Stimulated activated effector memory CD8-positive, alpha-beta T cell treated with anti-CD3 and anti-CD28 coated beads, Interleukin-12 subunit alpha, Interleukin-12 subunit beta, amount 100 ng/mL, for 72 hours (primary cell): Measurements from ENCODE around the gene MDC1.
A peak's percentile ranks its signal among the peaks of the same experiment; 100 is the strongest.
"Not testable (repeated sequence)": the region's sequence is repeated elsewhere in the genome, so short reads cannot be mapped to it uniquely, and the experiment has no call there.

ENCODE experiments used
- ATAC-seq: fragments of 150-1000 bp; cut with Tn5 transposase; 2 replicates; pipeline ENCODE4 v1.10.0; 2021
- DNase-seq, 2 donors: peaks; one replicate each; pipeline ENCODE4 v3.0.0; 2021 to 2022; ENCODE audit warnings: low spot score in 2 of 2
- H3K27ac Mint-ChIP-seq: one replicate; pipeline ENCODE4 v1.8.0; 2022; ENCODE audit warnings: mild to moderate bottlenecking, mixed read lengths
- H3K36me3 Mint-ChIP-seq: one replicate; pipeline ENCODE4 v1.8.0; 2022; ENCODE audit warnings: mild to moderate bottlenecking, mixed read lengths
- H3K4me1 Mint-ChIP-seq: one replicate; pipeline ENCODE4 v1.8.0; 2022; ENCODE audit warnings: mixed read lengths
- H3K4me3 Mint-ChIP-seq: one replicate; pipeline ENCODE4 v1.8.0; 2022; ENCODE audit warnings: mild to moderate bottlenecking, mixed read lengths
- H3K9me3 Mint-ChIP-seq: one replicate; pipeline ENCODE4 v1.8.0; 2022; ENCODE audit warnings: mixed read lengths

MDC1 gene, protein sequence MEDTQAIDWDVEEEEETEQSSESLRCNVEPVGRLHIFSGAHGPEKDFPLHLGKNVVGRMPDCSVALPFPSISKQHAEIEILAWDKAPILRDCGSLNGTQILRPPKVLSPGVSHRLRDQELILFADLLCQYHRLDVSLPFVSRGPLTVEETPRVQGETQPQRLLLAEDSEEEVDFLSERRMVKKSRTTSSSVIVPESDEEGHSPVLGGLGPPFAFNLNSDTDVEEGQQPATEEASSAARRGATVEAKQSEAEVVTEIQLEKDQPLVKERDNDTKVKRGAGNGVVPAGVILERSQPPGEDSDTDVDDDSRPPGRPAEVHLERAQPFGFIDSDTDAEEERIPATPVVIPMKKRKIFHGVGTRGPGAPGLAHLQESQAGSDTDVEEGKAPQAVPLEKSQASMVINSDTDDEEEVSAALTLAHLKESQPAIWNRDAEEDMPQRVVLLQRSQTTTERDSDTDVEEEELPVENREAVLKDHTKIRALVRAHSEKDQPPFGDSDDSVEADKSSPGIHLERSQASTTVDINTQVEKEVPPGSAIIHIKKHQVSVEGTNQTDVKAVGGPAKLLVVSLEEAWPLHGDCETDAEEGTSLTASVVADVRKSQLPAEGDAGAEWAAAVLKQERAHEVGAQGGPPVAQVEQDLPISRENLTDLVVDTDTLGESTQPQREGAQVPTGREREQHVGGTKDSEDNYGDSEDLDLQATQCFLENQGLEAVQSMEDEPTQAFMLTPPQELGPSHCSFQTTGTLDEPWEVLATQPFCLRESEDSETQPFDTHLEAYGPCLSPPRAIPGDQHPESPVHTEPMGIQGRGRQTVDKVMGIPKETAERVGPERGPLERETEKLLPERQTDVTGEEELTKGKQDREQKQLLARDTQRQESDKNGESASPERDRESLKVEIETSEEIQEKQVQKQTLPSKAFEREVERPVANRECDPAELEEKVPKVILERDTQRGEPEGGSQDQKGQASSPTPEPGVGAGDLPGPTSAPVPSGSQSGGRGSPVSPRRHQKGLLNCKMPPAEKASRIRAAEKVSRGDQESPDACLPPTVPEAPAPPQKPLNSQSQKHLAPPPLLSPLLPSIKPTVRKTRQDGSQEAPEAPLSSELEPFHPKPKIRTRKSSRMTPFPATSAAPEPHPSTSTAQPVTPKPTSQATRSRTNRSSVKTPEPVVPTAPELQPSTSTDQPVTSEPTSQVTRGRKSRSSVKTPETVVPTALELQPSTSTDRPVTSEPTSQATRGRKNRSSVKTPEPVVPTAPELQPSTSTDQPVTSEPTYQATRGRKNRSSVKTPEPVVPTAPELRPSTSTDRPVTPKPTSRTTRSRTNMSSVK (N-terminal part only)

GRCh38 chr6:30717129-30717844, at the start of gene MDC1:
TSS of gene MDC1 (minus strand) at chr6:30717281. CDS start at chr6:30715175, 2,106 bp downstream.
- peaks cover 77% of the 10 kb centered on the region for H3K36me3 Mint-ChIP-seq
- ATAC-seq, result peak; percentile 86

DNA sequence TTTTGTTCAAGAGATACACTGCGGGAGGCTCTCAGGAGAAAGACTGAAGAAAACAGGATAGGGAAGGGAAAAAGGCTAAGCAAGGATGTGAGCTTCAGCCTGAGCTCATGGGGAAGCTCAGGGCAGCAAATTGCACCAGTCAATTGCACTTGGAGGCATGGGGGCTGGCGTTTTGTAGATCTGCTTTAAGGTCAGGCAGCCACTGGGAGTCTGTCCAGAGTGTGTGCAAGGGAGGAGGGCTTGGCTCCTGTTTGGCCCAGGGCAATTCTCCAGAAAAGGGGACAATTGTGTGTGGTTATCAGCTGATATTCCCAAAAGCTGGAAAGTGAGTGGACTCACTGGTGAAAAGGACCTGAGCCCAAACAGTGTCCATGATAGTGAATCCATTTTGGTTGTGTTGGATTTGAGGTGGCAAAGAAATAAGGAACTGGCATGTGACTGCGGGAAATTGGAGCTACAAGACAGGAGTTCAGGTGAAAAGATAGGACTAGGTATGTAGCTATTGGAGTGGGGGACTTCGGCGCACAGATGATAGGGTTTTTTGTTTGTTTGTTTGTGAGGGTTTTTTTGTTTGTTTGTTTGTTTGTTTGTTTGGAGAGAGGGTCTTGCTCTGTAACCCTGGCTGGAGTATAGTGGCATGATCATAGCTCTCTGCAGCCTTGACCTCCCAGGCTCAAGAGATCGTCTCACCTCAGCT, 49.5 kb upstream of the MDC1 start:
- no peaks in the 10 kb centered on the region for H3K9me3 Mint-ChIP-seq
- ATAC-seq (no peak), DNase-seq (no peak)
- peaks cover 27% of the 10 kb centered on the region for H3K36me3 Mint-ChIP-seq
- peak overlapping the region; percentile 66 for H3K4me3 Mint-ChIP-seq
- H3K4me1 Mint-ChIP-seq, result peaks cover 70% of the 10 kb centered on the region
- peak overlapping the region; percentile 95 for H3K27ac Mint-ChIP-seq

More at GRCh38 chr6:30717129-30717844, at the start of gene MDC1:
- H3K4me1 Mint-ChIP-seq, result peaks cover 63% of the 10 kb centered on the region
- H3K27ac Mint-ChIP-seq, result peak within 1 kb of the TSS; percentile 99
- no peaks in the 10 kb centered on the region for H3K9me3 Mint-ChIP-seq
- peak; percentile 89 to 99 for DNase-seq
- peak within 1 kb of the TSS; percentile 94 for H3K4me3 Mint-ChIP-seq

DNA sequence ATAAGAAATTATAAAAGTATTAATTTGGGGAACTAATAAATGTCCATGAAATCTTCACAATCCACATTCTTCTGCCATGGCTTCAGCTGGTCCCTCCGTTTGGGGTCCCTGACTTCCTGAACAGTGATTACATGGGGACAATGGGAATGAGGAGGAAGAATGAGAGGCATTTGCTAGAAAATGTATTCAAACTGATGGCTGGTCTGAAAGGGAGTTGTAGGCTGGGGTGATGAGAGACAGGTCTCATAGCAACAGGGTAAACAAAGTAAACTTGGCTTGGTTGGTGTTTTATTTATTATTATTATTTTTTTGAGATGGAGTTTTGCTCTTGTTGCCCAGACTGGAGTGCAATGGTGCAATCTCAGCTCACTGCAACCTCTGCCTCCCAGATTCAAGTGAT, 48.4 kb upstream of the MDC1 start:
- not testable (repeated sequence) for H3K4me3 Mint-ChIP-seq, H3K27ac Mint-ChIP-seq, DNase-seq, H3K9me3 Mint-ChIP-seq, ATAC-seq
- Mint-ChIP-seq H3K4me1 (peaks cover 69% of the 10 kb centered on the region), H3K36me3 (peaks cover 27% of the 10 kb centered on the region)

DNA sequence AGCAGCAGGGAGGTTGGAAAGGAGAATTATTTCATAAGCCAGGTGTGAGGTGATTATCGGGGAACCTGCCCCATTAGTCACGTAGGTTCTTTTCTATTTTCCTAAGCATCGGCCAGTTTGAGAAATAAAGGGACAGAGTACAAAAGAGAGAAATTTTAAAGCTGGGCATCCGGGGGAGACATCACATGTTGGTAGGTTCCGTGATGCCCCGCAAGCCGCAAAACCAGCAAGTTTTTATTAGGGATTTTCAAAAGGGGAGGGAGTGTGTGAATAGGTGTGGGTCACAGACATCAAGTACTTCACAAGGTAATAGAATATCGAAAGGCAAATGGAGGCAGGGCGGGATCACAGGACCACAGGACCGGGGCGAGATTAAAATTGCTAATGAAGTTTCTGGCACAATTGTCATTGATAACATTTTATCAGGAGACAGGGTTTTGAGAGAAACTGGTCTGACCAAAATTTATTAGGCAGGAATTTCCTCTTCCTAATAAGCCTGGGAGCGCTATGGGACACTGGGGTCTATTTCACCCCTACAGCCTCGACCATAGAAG, 47.5 kb upstream of the MDC1 start:
- peaks cover 60% of the 10 kb centered on the region for H3K4me1 Mint-ChIP-seq
- H3K4me3 Mint-ChIP-seq, DNase-seq, H3K9me3 Mint-ChIP-seq, ATAC-seq: not testable (repeated sequence)
- peak overlapping the region; percentile 74 for H3K27ac Mint-ChIP-seq
- H3K36me3 Mint-ChIP-seq, result peaks cover 19% of the 10 kb centered on the region

DNA sequence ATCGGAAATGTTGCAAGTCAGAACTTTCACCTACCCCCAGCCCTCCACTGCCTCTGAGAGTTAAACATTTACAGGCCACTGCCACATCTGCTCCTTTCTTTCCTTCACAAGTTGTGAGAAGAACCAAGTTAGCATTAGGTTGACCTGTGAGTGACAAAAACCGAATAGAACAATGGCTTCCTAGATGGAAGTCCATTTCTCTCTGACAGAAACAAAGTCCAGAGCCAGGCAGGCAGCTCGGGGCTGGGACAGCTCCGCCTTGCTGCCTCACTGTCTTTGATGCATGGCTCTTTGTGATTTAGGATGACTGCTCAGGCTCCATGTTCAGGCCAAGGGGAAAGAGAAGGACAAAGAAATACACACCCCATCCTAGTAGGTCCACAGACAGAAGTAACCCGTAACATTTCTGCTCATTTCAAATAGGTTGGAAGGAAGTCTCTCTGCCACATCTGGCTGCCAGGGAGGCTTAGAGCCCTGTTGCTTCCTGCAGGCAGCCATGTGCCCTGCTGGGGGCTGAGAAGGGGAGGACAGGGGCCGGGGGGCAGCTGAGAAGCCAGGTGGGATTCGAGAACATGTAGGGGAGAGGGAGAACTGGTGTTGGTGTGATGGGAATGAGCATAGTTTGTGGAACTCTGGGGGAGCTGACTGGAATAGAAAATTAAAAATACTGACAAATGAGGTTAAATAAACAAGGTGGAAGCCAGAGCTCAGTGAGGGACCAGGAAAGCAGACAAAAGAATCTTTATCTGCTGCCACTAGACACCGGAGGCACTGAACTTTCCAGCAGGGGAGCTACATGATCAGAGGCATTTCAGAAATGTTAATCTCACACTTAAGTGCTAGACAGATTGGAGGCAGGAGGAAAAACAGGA, 46.8 kb upstream of the MDC1 start:
- Mint-ChIP-seq H3K36me3 (peaks cover 12% of the 10 kb centered on the region), H3K4me1 (peaks cover 58% of the 10 kb centered on the region), H3K9me3 (no peaks in the 10 kb centered on the region), H3K27ac (peak overlapping the region; percentile 74), H3K4me3 (no peak overlapping the region)
- ATAC-seq (no peak), DNase-seq (no peak)

DNA sequence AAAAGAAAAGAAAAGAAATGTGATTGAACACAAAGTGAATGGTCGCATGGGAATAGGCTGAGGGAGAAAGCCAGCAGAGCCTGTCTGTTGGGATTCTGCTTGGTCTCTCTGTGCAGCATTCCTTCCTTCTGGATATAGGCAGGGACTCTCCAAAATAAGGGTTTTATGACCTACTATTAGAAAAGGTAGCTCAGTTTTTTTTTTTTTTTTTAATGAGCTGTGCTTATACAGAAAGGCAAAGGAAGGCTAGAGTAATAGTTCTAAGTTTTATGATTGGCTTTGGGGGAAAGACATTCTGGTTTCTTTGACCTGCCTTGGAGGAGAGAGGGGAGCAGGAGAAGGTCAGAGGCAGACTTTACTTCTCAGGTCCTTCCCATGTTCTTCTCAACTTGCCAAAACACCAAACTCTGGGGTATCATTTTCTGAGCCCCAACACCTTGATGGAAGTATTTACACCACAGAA, 46.1 kb upstream of the MDC1 start:
- DNase-seq (no peak), ATAC-seq (no peak)
- no peak overlapping the region for H3K4me3 Mint-ChIP-seq
- no peaks in the 10 kb centered on the region for H3K9me3 Mint-ChIP-seq
- H3K36me3 Mint-ChIP-seq, result peaks cover 12% of the 10 kb centered on the region
- H3K27ac Mint-ChIP-seq, result peak overlapping the region; percentile 74
- H3K4me1 Mint-ChIP-seq, result peaks cover 56% of the 10 kb centered on the region

- Mint-ChIP-seq H3K4me3 (no peak overlapping the region), H3K9me3 (no peaks in the 10 kb centered on the region), H3K36me3 (no peaks in the 10 kb centered on the region), H3K27ac (no peak overlapping the region), H3K4me1 (peaks cover 50% of the 10 kb centered on the region)
- ATAC-seq, result peak; percentile 86
- no peak for DNase-seq
Measured at GRCh38 chr6:30761791-30762429, 44.8 kb upstream of the MDC1 start.

GRCh38 chr6:30760549-30760948, 43.5 kb upstream of the MDC1 start:
- no peak overlapping the region for H3K27ac Mint-ChIP-seq
- no peak for ATAC-seq
- no peak for DNase-seq
- H3K4me3 Mint-ChIP-seq, result no peak overlapping the region
- peaks cover 42% of the 10 kb centered on the region for H3K4me1 Mint-ChIP-seq
- H3K36me3 Mint-ChIP-seq, result no peaks in the 10 kb centered on the region
- H3K9me3 Mint-ChIP-seq, result no peaks in the 10 kb centered on the region

GRCh38 chr6:30759575-30760239, 42.6 kb upstream of the MDC1 start:
- Mint-ChIP-seq H3K27ac (peak overlapping the region; percentile 78), H3K4me1 (peaks cover 42% of the 10 kb centered on the region), H3K4me3 (no peak overlapping the region), H3K36me3 (no peaks in the 10 kb centered on the region), H3K9me3 (no peaks in the 10 kb centered on the region)
- no peak for ATAC-seq
- DNase-seq, result no peak

DNA sequence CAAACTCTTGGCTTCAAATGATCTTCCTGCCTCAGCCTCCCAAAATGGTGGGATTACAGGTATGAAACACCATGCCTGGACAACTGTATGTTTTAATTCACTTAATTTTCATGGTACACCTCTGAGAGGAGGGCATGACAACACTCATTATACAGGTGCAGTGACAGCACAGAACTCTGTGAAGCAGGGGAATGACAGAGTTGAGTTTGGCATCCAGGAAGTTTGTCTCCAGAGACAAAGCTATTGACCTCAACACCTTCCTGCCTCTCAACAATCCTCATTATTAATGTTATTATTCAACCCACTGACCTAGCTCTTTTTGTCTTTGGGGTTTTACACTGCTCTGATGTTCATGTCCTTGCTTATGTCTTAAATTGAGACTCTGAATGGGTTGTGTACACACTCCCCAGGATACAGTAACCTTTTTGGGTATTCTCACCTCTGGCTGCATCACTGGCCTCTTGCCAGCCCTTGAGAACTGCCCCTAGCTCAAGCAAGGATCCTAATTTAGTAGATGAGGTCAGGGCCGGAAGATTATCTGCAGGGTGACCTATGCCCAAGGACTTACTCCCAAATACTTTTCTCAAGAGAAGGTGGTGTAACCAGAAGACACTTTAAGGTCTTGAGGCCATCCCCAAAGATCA, 40.3 kb upstream of the MDC1 start:
- no peak for DNase-seq
- Mint-ChIP-seq H3K4me1 (peaks cover 33% of the 10 kb centered on the region), H3K4me3 (no peak overlapping the region), H3K27ac (peak overlapping the region; percentile 70), H3K9me3 (no peaks in the 10 kb centered on the region), H3K36me3 (no peaks in the 10 kb centered on the region)
- no peak for ATAC-seq

- not testable (repeated sequence) for H3K36me3 Mint-ChIP-seq
Measured at GRCh38 chr6:30756405-30757003, 39.4 kb upstream of the MDC1 start.

More at GRCh38 chr6:30756405-30757003, 39.4 kb upstream of the MDC1 start:
- H3K9me3 Mint-ChIP-seq, H3K27ac Mint-ChIP-seq, DNase-seq, ATAC-seq, H3K4me3 Mint-ChIP-seq: not testable (repeated sequence)
- H3K4me1 Mint-ChIP-seq, result peaks cover 30% of the 10 kb centered on the region
